Adrenal gland (tissue), 5 donors: ENCODE results near the gene CCSER1.

ENCODE experiments used
- CTCF ChIP-seq, 6 experiments: fragments of 450-650 bp in 4 of 6; fragments of 200-600 bp in 2 of 6; sonication (generic) in 1 of 6; IDR thresholded peaks; 1 replicate in 5 of 6; 2 replicates in 1 of 6; pipeline versions ENCODE4 v1.5.1 to v1.8.0; 2016 to 2021; ENCODE audit warnings: antibody characterized with exemption in 6 of 6, mild to moderate bottlenecking in 2 of 6, moderate library complexity in 1 of 6
- POLR2A ChIP-seq, 2 donors: fragments of 450-650 bp; IDR thresholded peaks; one replicate each; pipeline ENCODE4 v1.6.1; 2017; ENCODE audit warnings: antibody characterized with exemption in 2 of 2, mild to moderate bottlenecking in 2 of 2, moderate library complexity in 1 of 2
- donor health status: DM: no; HTN: no; CAD: no.

GRCh38 chr4:91340822-91341221 is 1213.6 kb downstream of the CCSER1 start:
- TF ChIP-seq CTCF (IDR thresholded peaks at IDR 0.05) (no peak), POLR2A (IDR thresholded peaks at IDR 0.05) (no peak)
